ENCODE results near the gene SLC8A3. TPM values are rescaled to one million over a fixed set of nuclear protein-coding genes. Genes with fewer than 3 reads are reported as not detected.
A peak's percentile ranks its signal among the peaks of the same experiment; 100 is the strongest.

The SLC8A3 gene
- polyA plus RNA-seq, 3 donors: 0.01 TPM; not detected in 2

GRCh38 chr14:70021548-70022220, 167.1 kb downstream of the SLC8A3 start:
- no peaks in the 10 kb centered on the region for H4K20me1 ChIP-seq (ENCODE audit: insufficient read depth, low read length)
- Mint-ChIP-seq H3K27ac (no peak overlapping the region), H3K4me3 (no peak overlapping the region), H3K9me3 (peaks cover 0 to 2% (median 0%) of the 10 kb centered on the region in 7 donors), H3K27me3 (ENCODE audit: low read depth in 3 of 3) (peaks cover 0 to 5% (median 0%) of the 10 kb centered on the region in 3 donors), H3K4me1 (peaks cover 37% of the 10 kb centered on the region), H3K36me3 (no peaks in the 10 kb centered on the region)
- no peak overlapping the region for H3K4me3 ChIP-seq (replicated peaks in 1 of 3; ENCODE audit: low read depth in 2 of 3, low read length in 3 of 3)
- H3K9ac ChIP-seq (ENCODE audit: insufficient read depth, low read length, poor library complexity, severe bottlenecking): peak overlapping the region; percentile 22
- no peak for DNase-seq
- no peaks in the 10 kb centered on the region for H3K79me2 ChIP-seq (ENCODE audit: insufficient read depth, low read length)
- H3K4me1 ChIP-seq (ENCODE audit: control insufficient read depth in 1 of 2, insufficient read depth in 2 of 2, low read length in 2 of 2): peaks cover 29 to 41% of the 10 kb centered on the region in 2 donors
- H2AFZ ChIP-seq (ENCODE audit: insufficient read depth, low read depth, low read length, poor library complexity, severe bottlenecking): no peak overlapping the region
- 80% methylated on average over 1 of the region's 8 CpGs for WGBS (ENCODE audit: insufficient coverage)
- H3K27me3 ChIP-seq (ENCODE audit: control insufficient read depth in 2 of 2, insufficient read depth in 2 of 2, low read length in 2 of 2): no peaks in the 10 kb centered on the region
- no peaks in the 10 kb centered on the region for H3K9me3 ChIP-seq (replicated peaks in 1 of 2; ENCODE audit: control insufficient read depth in 1 of 2, insufficient read depth in 1 of 2, low read length in 2 of 2)
- TF ChIP-seq, protein P1, sequence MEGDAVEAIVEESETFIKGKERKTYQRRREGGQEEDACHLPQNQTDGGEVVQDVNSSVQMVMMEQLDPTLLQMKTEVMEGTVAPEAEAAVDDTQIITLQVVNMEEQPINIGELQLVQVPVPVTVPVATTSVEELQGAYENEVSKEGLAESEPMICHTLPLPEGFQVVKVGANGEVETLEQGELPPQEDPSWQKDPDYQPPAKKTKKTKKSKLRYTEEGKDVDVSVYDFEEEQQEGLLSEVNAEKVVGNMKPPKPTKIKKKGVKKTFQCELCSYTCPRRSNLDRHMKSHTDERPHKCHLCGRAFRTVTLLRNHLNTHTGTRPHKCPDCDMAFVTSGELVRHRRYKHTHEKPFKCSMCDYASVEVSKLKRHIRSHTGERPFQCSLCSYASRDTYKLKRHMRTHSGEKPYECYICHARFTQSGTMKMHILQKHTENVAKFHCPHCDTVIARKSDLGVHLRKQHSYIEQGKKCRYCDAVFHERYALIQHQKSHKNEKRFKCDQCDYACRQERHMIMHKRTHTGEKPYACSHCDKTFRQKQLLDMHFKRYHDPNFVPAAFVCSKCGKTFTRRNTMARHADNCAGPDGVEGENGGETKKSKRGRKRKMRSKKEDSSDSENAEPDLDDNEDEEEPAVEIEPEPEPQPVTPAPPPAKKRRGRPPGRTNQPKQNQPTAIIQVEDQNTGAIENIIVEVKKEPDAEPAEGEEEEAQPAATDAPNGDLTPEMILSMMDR (IDR thresholded peaks at IDR 0.05): no peak
- no peaks in the 10 kb centered on the region for H3K36me3 ChIP-seq (replicated peaks in 1 of 2; ENCODE audit: control insufficient read depth in 1 of 2, insufficient read depth in 2 of 2, low read length in 2 of 2)
- intact Hi-C loops (cut with micrococcal nuclease): loop anchor here in 1 of 2 donors (10.0 kb wide), 1 partner anchor 437 kb away; no protein-coding TSS in a partner anchor
- no peak overlapping the region for H3K4me2 ChIP-seq (replicated peaks; ENCODE audit: extremely low read depth, low read length, poor library complexity, severe bottlenecking)
- H3K27ac ChIP-seq (ENCODE audit: low read depth in 1 of 2, low read length in 2 of 2): no peak overlapping the region

DNA sequence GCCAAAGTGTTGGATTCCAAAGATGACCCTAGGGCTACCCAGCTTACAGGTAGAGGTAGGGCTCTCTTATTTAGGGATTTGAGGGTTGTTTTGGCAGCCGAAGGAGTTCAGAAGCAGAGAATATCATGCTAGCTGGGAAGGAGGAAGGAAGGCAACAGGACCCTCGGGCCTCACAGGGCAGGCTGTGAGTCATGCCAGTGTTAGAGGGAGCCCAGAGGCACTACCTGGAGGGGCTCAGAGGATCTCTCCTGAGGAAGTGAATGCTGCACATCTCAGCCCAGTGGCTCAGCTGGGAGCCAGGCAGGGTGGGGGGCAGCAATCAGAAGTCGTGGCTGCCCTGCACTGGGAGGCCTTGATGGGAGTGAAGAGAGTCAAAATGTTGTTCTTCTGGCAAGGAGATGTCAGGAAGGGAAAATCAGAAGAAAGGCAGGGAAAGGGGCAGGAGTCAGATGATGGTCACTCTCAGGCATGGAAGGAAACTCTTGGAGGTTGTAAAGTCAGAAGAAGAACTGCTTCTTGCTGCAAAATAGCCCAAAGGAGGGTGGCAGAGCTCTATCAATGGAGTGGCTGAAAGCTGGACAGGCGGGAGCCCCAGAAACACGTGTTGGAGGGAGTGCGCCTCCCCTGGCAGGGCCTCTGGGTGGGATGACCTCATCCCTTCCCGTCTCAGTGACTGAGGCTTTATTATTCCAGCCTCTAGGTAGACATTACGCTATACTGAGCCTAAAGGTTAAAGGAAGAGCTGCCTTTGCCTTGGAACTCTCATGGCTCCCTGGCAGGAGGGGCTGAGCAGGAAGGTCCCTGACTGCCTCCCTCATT, 168.2 kb downstream of the SLC8A3 start:
- H3K9me3 ChIP-seq (replicated peaks in 1 of 2; ENCODE audit: control insufficient read depth in 1 of 2, insufficient read depth in 1 of 2, low read length in 2 of 2): no peaks in the 10 kb centered on the region
- Mint-ChIP-seq H3K4me1 (peaks cover 39% of the 10 kb centered on the region), H3K27me3 (ENCODE audit: low read depth in 3 of 3) (peaks cover 0 to 5% (median 0%) of the 10 kb centered on the region in 3 donors), H3K4me3 (peak overlapping the region in 1 of 2 donors; percentile 47), H3K36me3 (no peaks in the 10 kb centered on the region), H3K27ac (peak overlapping the region in 2 of 7 donors; percentile 32 to 56), H3K9me3 (peaks cover 0 to 2% (median 0%) of the 10 kb centered on the region in 7 donors)
- peak overlapping the region in 1 of 2 donors; percentile 3 for H3K27ac ChIP-seq (ENCODE audit: low read depth in 1 of 2, low read length in 2 of 2)
- H3K9ac ChIP-seq (ENCODE audit: insufficient read depth, low read length, poor library complexity, severe bottlenecking): no peak overlapping the region
- peaks cover 29 to 41% of the 10 kb centered on the region in 2 donors for H3K4me1 ChIP-seq (ENCODE audit: control insufficient read depth in 1 of 2, insufficient read depth in 2 of 2, low read length in 2 of 2)
- intact Hi-C loops (cut with micrococcal nuclease): loop anchor here in 1 of 2 donors (10.0 kb wide), 1 partner anchor 436 kb away; no protein-coding TSS in a partner anchor
- no peak overlapping the region for H3K4me3 ChIP-seq (replicated peaks in 1 of 3; ENCODE audit: low read depth in 2 of 3, low read length in 3 of 3)
- peak; percentile 5 to 15 (median 14) for DNase-seq
- no peaks in the 10 kb centered on the region for H3K79me2 ChIP-seq (ENCODE audit: insufficient read depth, low read length)
- WGBS (ENCODE audit: insufficient coverage): 35% methylated on average over 7 of the region's 8 CpGs
- TF ChIP-seq, protein P1 (IDR thresholded peaks at IDR 0.05): no peak
- H4K20me1 ChIP-seq (ENCODE audit: insufficient read depth, low read length): no peaks in the 10 kb centered on the region
- no peak overlapping the region for H3K4me2 ChIP-seq (replicated peaks; ENCODE audit: extremely low read depth, low read length, poor library complexity, severe bottlenecking)
- H3K36me3 ChIP-seq (replicated peaks in 1 of 2; ENCODE audit: control insufficient read depth in 1 of 2, insufficient read depth in 2 of 2, low read length in 2 of 2): no peaks in the 10 kb centered on the region
- no peaks in the 10 kb centered on the region for H3K27me3 ChIP-seq (ENCODE audit: control insufficient read depth in 2 of 2, insufficient read depth in 2 of 2, low read length in 2 of 2)
- peak overlapping the region; percentile 48 for H2AFZ ChIP-seq (ENCODE audit: insufficient read depth, low read depth, low read length, poor library complexity, severe bottlenecking)

All from CD14-positive monocyte (primary cell).